ENCODE results near the gene KDM4B.

GRCh38 chr19:5193192-5193591, 224.3 kb downstream of the KDM4B start:
- TF ChIP-seq EZH2 (IDR thresholded peaks at IDR 0.05; ENCODE audit: borderline replicate concordance, low read depth, low read length, severe bottlenecking) = no peak
- no peak for TF ChIP-seq CTCF (IDR thresholded peaks at IDR 0.05; ENCODE audit: borderline replicate concordance, extremely low read depth, low read length, poor library complexity, severe bottlenecking)

All from DND-41 (cell line).